SJSA1 (cell line): ENCODE data around the gene DPF3. TPM values are rescaled to one million over a fixed set of nuclear protein-coding genes. Genes with fewer than 3 reads are reported as not detected.

Source experiments
- DNase-seq, 2 experiments: peaks; one replicate each; pipeline ENCODE4 v3.0.0-alpha.2; 2015 to 2020; ENCODE audit warnings: low spot score in 2 of 2, low read depth in 1 of 2
- H3K27ac ChIP-seq: fragments of 250-450 bp; sonication (Bioruptor Pico); 2 replicates; pipeline ENCODE4 v1.5.1; 2020; ENCODE audit warnings: mild to moderate bottlenecking, moderate library complexity
- H3K27me3 ChIP-seq: fragments of 250-450 bp; sonication (Bioruptor Pico); replicated peaks from 2 replicates; pipeline ENCODE4 v1.5.1; 2020; ENCODE audit warnings: mild to moderate bottlenecking, moderate library complexity
- H3K36me3 ChIP-seq: fragments of 250-450 bp; sonication (Bioruptor Pico); 2 replicates; pipeline ENCODE4 v1.5.1; 2020; ENCODE audit warnings: mild to moderate bottlenecking
- H3K4me1 ChIP-seq: fragments of 250-450 bp; sonication (Bioruptor Pico); replicated peaks from 2 replicates; pipeline ENCODE4 v1.6.1; 2021; ENCODE audit warnings: mild to moderate bottlenecking
- H3K4me3 ChIP-seq: fragments of 250-450 bp; sonication (Bioruptor Pico); 2 replicates; pipeline ENCODE4 v1.5.1; 2020; ENCODE audit warnings: mild to moderate bottlenecking
- H3K9me3 ChIP-seq: fragments of 250-450 bp; sonication (Bioruptor Pico); replicated peaks from 2 replicates; pipeline ENCODE4 v1.5.1; 2020; ENCODE audit warnings: mild to moderate bottlenecking
- total RNA-seq: library from RNA; depleted of rRNA; stranded (reverse); fragments of >200 nt; shearing (Covaris generic); gene quantifications from 2 replicates; pipeline ENCODE4 v1.2.3, GENCODE V29; 2014

Gene DPF3
- total RNA-seq, 1 experiment from 2014 or later: 2.1 TPM

- H3K4me1 ChIP-seq: peaks cover 66% of the 10 kb centered on the region
- DNase-seq: no peak
- H3K36me3 ChIP-seq: no peaks in the 10 kb centered on the region
These were observed 246.1 kb downstream of the DPF3 start for GRCh38 chr14:72647782-72648181.

GRCh38 chr14:72646861-72647528 lies 246.9 kb downstream of the DPF3 start:
- no peak overlapping the region for H3K4me3 ChIP-seq
- DNase-seq: no peak
- H3K27me3 ChIP-seq: no peaks in the 10 kb centered on the region
- H3K36me3 ChIP-seq: no peaks in the 10 kb centered on the region
- H3K9me3 ChIP-seq: no peaks in the 10 kb centered on the region
- peaks cover 64% of the 10 kb centered on the region for H3K4me1 ChIP-seq
- H3K27ac ChIP-seq: no peak overlapping the region

More at GRCh38 chr14:72647782-72648181, 246.1 kb downstream of the DPF3 start:
- Histone ChIP-seq H3K27ac (no peak overlapping the region), H3K9me3 (no peaks in the 10 kb centered on the region), H3K27me3 (no peaks in the 10 kb centered on the region), H3K4me3 (no peak overlapping the region)

GRCh38 chr14:72645706-72646105 lies 248.2 kb downstream of the DPF3 start:
- Histone ChIP-seq H3K4me1 (peaks cover 55% of the 10 kb centered on the region), H3K4me3 (no peak overlapping the region), H3K9me3 (no peaks in the 10 kb centered on the region), H3K27me3 (no peaks in the 10 kb centered on the region), H3K36me3 (no peaks in the 10 kb centered on the region), H3K27ac (no peak overlapping the region)
- DNase-seq: no peak

- no peak overlapping the region for H3K4me3 ChIP-seq
- DNase-seq: no peak
- 0 out of 2 replicates have a peak, but pooled peaks cover 3% of the 10 kb centered on the region for H3K9me3 ChIP-seq
- no peak overlapping the region for H3K27ac ChIP-seq
- H3K27me3 ChIP-seq: no peaks in the 10 kb centered on the region
- no peaks in the 10 kb centered on the region for H3K36me3 ChIP-seq
- peaks cover 47% of the 10 kb centered on the region for H3K4me1 ChIP-seq
These were observed 249.0 kb downstream of the DPF3 start for GRCh38 chr14:72644758-72645489.

GRCh38 chr14:72644038-72644437 lies 249.9 kb downstream of the DPF3 start:
- H3K36me3 ChIP-seq: no peaks in the 10 kb centered on the region
- no peaks in the 10 kb centered on the region for H3K27me3 ChIP-seq
- H3K27ac ChIP-seq: peak overlapping the region; percentile 77
- H3K4me1 ChIP-seq: peaks cover 40% of the 10 kb centered on the region
- no peak overlapping the region for H3K4me3 ChIP-seq
- H3K9me3 ChIP-seq: 0 out of 2 replicates have a peak, but pooled peaks cover 3% of the 10 kb centered on the region
- DNase-seq: no peak

GRCh38 chr14:72643317-72643801 lies 250.5 kb downstream of the DPF3 start:
- Histone ChIP-seq H3K9me3 (0 out of 2 replicates have a peak, but pooled peaks cover 3% of the 10 kb centered on the region), H3K27ac (peak overlapping the region; percentile 77), H3K27me3 (no peaks in the 10 kb centered on the region), H3K36me3 (no peaks in the 10 kb centered on the region), H3K4me3 (no peak overlapping the region), H3K4me1 (peaks cover 43% of the 10 kb centered on the region)
- peak; percentile 91 to 92 for DNase-seq

- H3K27ac ChIP-seq: no peak overlapping the region
- H3K9me3 ChIP-seq: 0 out of 2 replicates have a peak, but pooled peaks cover 3% of the 10 kb centered on the region
- H3K4me3 ChIP-seq: no peak overlapping the region
- H3K36me3 ChIP-seq: no peaks in the 10 kb centered on the region
- DNase-seq: no peak
- H3K27me3 ChIP-seq: no peaks in the 10 kb centered on the region
- peaks cover 35% of the 10 kb centered on the region for H3K4me1 ChIP-seq
These were observed 252.9 kb downstream of the DPF3 start for GRCh38 chr14:72640911-72641485.

- 0 out of 2 replicates have a peak, but pooled peaks cover 3% of the 10 kb centered on the region for H3K9me3 ChIP-seq
- DNase-seq: peak; percentile 45 to 58
- peak overlapping the region; percentile 48 for H3K27ac ChIP-seq
- H3K27me3 ChIP-seq: no peaks in the 10 kb centered on the region
- H3K4me3 ChIP-seq: no peak overlapping the region
- no peaks in the 10 kb centered on the region for H3K36me3 ChIP-seq
- peaks cover 27% of the 10 kb centered on the region for H3K4me1 ChIP-seq
These were observed 255.9 kb downstream of the DPF3 start for GRCh38 chr14:72638021-72638420.

GRCh38 chr14:72636871-72637270 lies 257.0 kb downstream of the DPF3 start:
- Histone ChIP-seq H3K9me3 (0 out of 2 replicates have a peak, but pooled peaks cover 3% of the 10 kb centered on the region), H3K4me1 (peaks cover 19% of the 10 kb centered on the region), H3K27ac (no peak overlapping the region), H3K27me3 (no peaks in the 10 kb centered on the region), H3K4me3 (no peak overlapping the region), H3K36me3 (no peaks in the 10 kb centered on the region)
- no peak for DNase-seq

- H3K4me1 ChIP-seq: peaks cover 16% of the 10 kb centered on the region
- no peak for DNase-seq
These were observed 257.8 kb downstream of the DPF3 start for GRCh38 chr14:72636094-72636493.

GRCh38 chr14:72634691-72635616 lies 258.9 kb downstream of the DPF3 start:
- Histone ChIP-seq H3K4me3 (no peak overlapping the region), H3K36me3 (no peaks in the 10 kb centered on the region), H3K27ac (no peak overlapping the region), H3K27me3 (no peaks in the 10 kb centered on the region), H3K4me1 (peaks cover 16% of the 10 kb centered on the region), H3K9me3 (no peaks in the 10 kb centered on the region)
- DNase-seq: no peak

More at GRCh38 chr14:72636094-72636493, 257.8 kb downstream of the DPF3 start:
- Histone ChIP-seq H3K27ac (no peak overlapping the region), H3K36me3 (no peaks in the 10 kb centered on the region), H3K27me3 (no peaks in the 10 kb centered on the region), H3K4me3 (no peak overlapping the region), H3K9me3 (0 out of 2 replicates have a peak, but pooled peaks cover 3% of the 10 kb centered on the region)

GRCh38 chr14:72633551-72633950 lies 260.4 kb downstream of the DPF3 start:
- Histone ChIP-seq H3K27ac (no peak overlapping the region), H3K27me3 (no peaks in the 10 kb centered on the region), H3K4me1 (peaks cover 14% of the 10 kb centered on the region), H3K4me3 (no peak overlapping the region), H3K36me3 (no peaks in the 10 kb centered on the region), H3K9me3 (no peaks in the 10 kb centered on the region)
- no peak for DNase-seq

GRCh38 chr14:72632727-72633126 lies 261.2 kb downstream of the DPF3 start:
- Histone ChIP-seq H3K4me3 (no peak overlapping the region), H3K27ac (no peak overlapping the region), H3K4me1 (peaks cover 6% of the 10 kb centered on the region), H3K9me3 (no peaks in the 10 kb centered on the region), H3K27me3 (no peaks in the 10 kb centered on the region), H3K36me3 (no peaks in the 10 kb centered on the region)
- DNase-seq: no peak
